NT2/D1 (cell line): ENCODE results near the gene MTTP.

Experiments
- SUZ12 ChIP-seq: IDR thresholded peaks from 2 replicates; pipeline ENCODE4 v1.6.1; 2011; ENCODE audit not compliant: insufficient read length, insufficient read depth; ENCODE audit errors: extremely low read depth
- YY1 ChIP-seq: IDR thresholded peaks from 2 replicates; pipeline ENCODE4 v1.6.1; 2011; ENCODE audit not compliant: insufficient read length, insufficient read depth
- ZNF274 ChIP-seq: IDR thresholded peaks from 2 replicates; pipeline ENCODE4 v1.6.1; 2011; ENCODE audit warnings: mild to moderate bottlenecking, low read depth, low read length

DNA sequence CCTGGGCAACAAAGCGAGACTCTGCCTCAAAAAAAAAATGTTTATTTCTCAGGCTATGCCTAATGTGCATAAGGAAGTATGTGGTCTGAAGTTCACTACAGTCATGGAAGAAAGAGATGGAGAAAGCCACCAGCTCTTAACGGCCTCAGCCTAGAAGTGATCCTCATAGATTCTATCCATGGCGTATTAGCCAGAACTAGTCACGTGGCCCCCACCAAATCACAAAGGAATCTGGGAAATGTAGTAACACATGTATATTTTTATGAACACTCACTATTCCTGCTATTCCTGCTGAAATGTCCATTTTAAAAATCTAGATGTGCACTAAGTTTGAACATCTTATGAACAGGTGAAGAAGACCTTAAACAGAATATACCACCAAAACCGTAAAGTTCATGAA, 33.8 kb downstream of the MTTP start:
- TF ChIP-seq ZNF274 (no peak), YY1 (no peak), SUZ12 (no peak)
